Body of pancreas (tissue), 4 donors: ENCODE results near the gene LTA. TPM values are rescaled to one million over a fixed set of nuclear protein-coding genes. Genes with fewer than 3 reads are reported as not detected.

ENCODE experiments used
- ATAC-seq: fragments of 150-250 bp; one replicate; pipeline ENCODE4 v1.9.1; 2016
- DNase-seq, 4 donors: peaks; one replicate each; pipeline ENCODE4 v3.0.0-alpha.2; 2019
- H3K27ac ChIP-seq, 4 donors: fragments of 200-600 bp; sonication (generic); 1 replicate in 3 of 4; 2 replicates in 1 of 4; pipeline versions ENCODE4 v1.5.1 to v1.6.1; 2016 to 2019; ENCODE audit warnings: mild to moderate bottlenecking in 1 of 4, mixed read lengths in 1 of 4, moderate library complexity in 1 of 4
- H3K27me3 ChIP-seq, 2 donors: fragments of 200-600 bp; sonication (generic); one replicate each; pipeline ENCODE4 v1.6.0; 2016; ENCODE audit warnings: mild to moderate bottlenecking in 1 of 2
- H3K36me3 ChIP-seq, 2 donors: fragments of 200-600 bp; sonication (generic); replicated peaks in 1 of 2; 2 replicates each; pipeline ENCODE4 v1.5.1; 2016; ENCODE audit warnings: low read depth in 2 of 2; ENCODE audit not compliant: insufficient read depth in 1 of 2
- H3K4me1 ChIP-seq: fragments of 200-600 bp; sonication (generic); one replicate; pipeline ENCODE4 v1.6.0; 2016
- H3K4me3 ChIP-seq, 2 donors: fragments of 200-600 bp; sonication (generic); 1 replicate in 1 of 2; 2 replicates in 1 of 2; pipeline ENCODE4 v1.5.1; 2016 to 2019
- H3K9me3 ChIP-seq, 3 donors: fragments of 200-600 bp; sonication (generic); 1 replicate in 2 of 3; 2 replicates in 1 of 3; pipeline ENCODE4 v1.5.1; 2016
- POLR2A ChIP-seq, 3 donors: fragments of 450-650 bp; IDR thresholded peaks; one replicate each; pipeline ENCODE4 v1.6.1; 2016; ENCODE audit warnings: antibody characterized with exemption in 3 of 3, mild to moderate bottlenecking in 2 of 3
- WGBS, 2 donors: methylation state at CpG; one replicate each; pipeline ENCODE4 v1.1.5; 2017; 5-methylcytosine and 5-hydroxymethylcytosine counted together
- intact Hi-C: fragments of 100-400 bp; cut with DNase I; formaldehyde crosslinking; loops from one replicate; pipeline ENCODE4 v1.15.1; 2023
- total RNA-seq, 2 donors: library from RNA; depleted of rRNA; stranded (reverse); fragments of >200 nt; gene quantifications; one replicate each; pipeline ENCODE4 v1.1.0, GENCODE V29; 2016
- TF ChIP-seq, protein P1 (sequence below), 7 experiments: fragments of 450-650 bp in 4 of 7; fragments of 200-600 bp in 3 of 7; sonication (generic) in 3 of 7; IDR thresholded peaks; one replicate each; pipeline ENCODE4 v1.5.1; 2016 to 2019; ENCODE audit warnings: antibody characterized with exemption in 7 of 7

LTA gene
- total RNA-seq, 2 donors from 2014 or later = not detected

DNA sequence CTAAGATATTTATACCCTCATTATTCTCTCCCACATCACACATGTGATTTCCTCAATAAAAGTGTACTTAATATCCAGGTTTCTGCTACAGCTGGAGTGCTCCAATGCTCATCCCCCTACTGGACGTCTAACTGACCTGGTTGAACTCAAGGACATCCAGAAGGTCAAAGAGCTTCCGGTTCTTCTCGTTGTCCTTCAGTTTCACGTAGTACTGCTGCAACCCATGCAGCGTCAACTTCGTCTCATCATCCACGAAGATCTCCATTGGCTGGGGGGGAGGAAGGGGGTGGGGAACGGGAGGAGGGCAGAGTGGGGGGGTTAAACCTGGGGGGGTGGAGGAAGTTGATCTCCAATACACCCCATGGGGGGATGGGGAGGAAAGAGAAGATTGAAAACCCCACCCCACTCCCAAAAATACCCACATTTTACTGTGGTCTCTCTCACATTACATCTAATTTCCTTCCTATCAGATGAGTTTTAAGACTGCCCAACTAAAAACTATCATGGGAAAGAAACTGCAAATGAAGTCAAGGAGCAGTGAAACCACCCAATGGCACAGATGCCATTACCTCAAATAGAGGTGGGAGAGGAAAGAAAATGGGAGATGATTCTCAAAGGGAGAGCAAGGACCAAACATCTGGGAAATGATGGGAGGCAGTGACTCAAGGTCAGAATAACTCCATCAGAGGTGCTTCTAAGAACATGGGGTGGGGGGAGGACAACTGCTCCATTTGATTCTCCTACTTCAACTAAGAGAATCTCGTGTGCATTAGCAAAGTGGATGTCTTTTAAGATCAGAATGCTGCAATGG lies 39.2 kb upstream of the LTA start:
- Histone ChIP-seq H3K4me3 (no peak overlapping the region), H3K36me3 (peaks cover 38 to 52% of the 10 kb centered on the region in 2 donors), H3K4me1 (peaks cover 11% of the 10 kb centered on the region), H3K27ac (no peak overlapping the region), H3K27me3 (no peaks in the 10 kb centered on the region), H3K9me3 (no peaks in the 10 kb centered on the region)
- DNase-seq (no peak), ATAC-seq (no peak)
- WGBS, 2 donors = 37 to 47% methylated on average over 8 to 9 of the region's 9 CpGs
- intact Hi-C loops = no loop called here
- TF ChIP-seq, protein P1, sequence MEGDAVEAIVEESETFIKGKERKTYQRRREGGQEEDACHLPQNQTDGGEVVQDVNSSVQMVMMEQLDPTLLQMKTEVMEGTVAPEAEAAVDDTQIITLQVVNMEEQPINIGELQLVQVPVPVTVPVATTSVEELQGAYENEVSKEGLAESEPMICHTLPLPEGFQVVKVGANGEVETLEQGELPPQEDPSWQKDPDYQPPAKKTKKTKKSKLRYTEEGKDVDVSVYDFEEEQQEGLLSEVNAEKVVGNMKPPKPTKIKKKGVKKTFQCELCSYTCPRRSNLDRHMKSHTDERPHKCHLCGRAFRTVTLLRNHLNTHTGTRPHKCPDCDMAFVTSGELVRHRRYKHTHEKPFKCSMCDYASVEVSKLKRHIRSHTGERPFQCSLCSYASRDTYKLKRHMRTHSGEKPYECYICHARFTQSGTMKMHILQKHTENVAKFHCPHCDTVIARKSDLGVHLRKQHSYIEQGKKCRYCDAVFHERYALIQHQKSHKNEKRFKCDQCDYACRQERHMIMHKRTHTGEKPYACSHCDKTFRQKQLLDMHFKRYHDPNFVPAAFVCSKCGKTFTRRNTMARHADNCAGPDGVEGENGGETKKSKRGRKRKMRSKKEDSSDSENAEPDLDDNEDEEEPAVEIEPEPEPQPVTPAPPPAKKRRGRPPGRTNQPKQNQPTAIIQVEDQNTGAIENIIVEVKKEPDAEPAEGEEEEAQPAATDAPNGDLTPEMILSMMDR (IDR thresholded peaks at IDR 0.05) = no peak
- no peak for TF ChIP-seq POLR2A (IDR thresholded peaks at IDR 0.05)

GRCh38 chr6:31533455-31533841 lies 38.6 kb upstream of the LTA start:
- no peak for DNase-seq
- Histone ChIP-seq H3K27ac (no peak overlapping the region), H3K4me1 (peaks cover 16% of the 10 kb centered on the region), H3K36me3 (peaks cover 38 to 56% of the 10 kb centered on the region in 2 donors), H3K27me3 (no peaks in the 10 kb centered on the region), H3K9me3 (no peaks in the 10 kb centered on the region), H3K4me3 (no peak overlapping the region)
- TF ChIP-seq, protein P1 (IDR thresholded peaks at IDR 0.05) = no peak
- TF ChIP-seq POLR2A (IDR thresholded peaks at IDR 0.05) = no peak
- ATAC-seq = no peak
- intact Hi-C loops = no loop called here
- WGBS, 2 donors = 93 to 100% methylated on average over 1 of the region's 1 CpG

DNA sequence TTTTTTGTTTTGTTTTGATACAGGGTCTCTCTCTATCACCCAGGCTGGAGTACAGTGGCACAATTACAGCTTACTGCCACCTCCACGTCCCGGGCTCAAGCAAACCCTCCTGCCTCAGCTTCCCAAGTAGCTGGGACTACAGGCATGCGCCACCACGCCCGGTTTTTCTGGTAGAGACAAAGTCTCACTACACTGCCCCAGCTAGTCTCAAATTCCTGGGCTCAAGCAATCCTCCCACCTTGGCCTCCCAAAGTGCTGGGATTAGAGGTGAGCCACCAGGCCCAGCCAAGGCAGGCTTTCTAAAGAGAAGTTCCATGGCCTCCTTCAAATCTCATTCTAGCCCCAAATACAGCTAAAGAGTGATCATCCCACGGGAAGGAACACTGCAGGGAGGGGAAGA lies 38.1 kb upstream of the LTA start:
- intact Hi-C loops = no loop called here
- no peak overlapping the region for H3K4me3 ChIP-seq
- no peaks in the 10 kb centered on the region for H3K27me3 ChIP-seq
- DNase-seq (no peak), ATAC-seq (no peak)
- no peak overlapping the region for H3K27ac ChIP-seq
- H3K9me3 ChIP-seq = no peaks in the 10 kb centered on the region
- 90 to 94% methylated on average over 6 of the region's 6 CpGs for WGBS, 2 donors
- peaks cover 20% of the 10 kb centered on the region for H3K4me1 ChIP-seq
- peaks cover 38 to 58% of the 10 kb centered on the region in 2 donors for H3K36me3 ChIP-seq
- TF ChIP-seq, protein P1 (IDR thresholded peaks at IDR 0.05) = no peak
- no peak for TF ChIP-seq POLR2A (IDR thresholded peaks at IDR 0.05)

DNA sequence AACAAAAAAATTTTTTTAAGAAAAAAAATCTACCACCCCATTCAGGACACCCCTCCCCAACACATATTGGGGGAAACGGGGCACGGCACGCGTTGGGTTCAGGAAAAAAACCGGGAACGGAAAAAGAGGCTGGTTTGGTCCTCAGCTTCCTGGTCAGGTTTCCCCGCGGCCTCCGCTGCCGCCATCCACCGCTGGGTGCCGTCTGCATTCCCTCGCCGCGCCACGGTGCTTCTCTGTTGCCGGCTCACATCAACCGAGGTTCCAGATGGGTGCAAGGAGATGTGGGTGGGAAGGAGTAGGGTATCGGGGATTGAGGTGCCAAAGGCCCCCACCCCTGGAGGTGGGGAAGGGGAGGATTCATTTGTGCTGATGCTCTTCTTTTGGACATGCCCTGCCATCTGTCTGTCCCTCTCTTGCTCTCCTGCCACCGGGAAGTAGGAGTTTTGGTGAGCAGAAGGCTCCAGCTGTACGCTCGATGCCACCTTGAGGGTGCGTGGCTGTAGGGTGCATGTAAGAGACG lies 37.5 kb upstream of the LTA start:
- WGBS, 2 donors = 87% methylated on average over 20 to 24 of the region's 24 CpGs
- intact Hi-C loops = no loop called here
- H3K27me3 ChIP-seq = no peaks in the 10 kb centered on the region
- no peak for ATAC-seq
- peaks cover 20% of the 10 kb centered on the region for H3K4me1 ChIP-seq
- H3K9me3 ChIP-seq = no peaks in the 10 kb centered on the region
- H3K36me3 ChIP-seq = peaks cover 38 to 58% of the 10 kb centered on the region in 2 donors
- DNase-seq = no peak
- TF ChIP-seq, protein P1 (IDR thresholded peaks at IDR 0.05) = no peak
- TF ChIP-seq POLR2A (IDR thresholded peaks at IDR 0.05) = no peak
- H3K27ac ChIP-seq = no peak overlapping the region
- H3K4me3 ChIP-seq = no peak overlapping the region
